ENCODE results near the gene AGBL5.

DNA sequence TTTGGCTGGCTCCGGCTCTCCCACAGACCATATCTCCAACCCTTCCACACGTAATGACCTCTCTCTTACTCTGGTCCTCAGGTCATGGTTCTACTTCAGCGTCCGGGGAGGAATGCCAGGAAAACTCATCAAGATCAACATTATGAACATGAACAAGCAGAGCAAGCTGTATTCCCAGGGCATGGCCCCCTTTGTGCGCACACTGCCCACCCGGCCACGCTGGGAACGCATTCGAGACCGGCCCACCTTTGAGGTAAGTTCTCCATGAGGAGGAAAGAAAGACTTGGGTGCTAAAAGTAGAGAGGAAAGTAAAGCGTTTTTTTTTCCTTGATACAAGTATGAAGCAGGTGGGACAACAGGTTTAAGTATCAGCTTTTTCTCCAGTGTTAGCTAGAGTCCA lies 1.9 kb downstream of the AGBL5 start:
- TF ChIP-seq GABPA (IDR thresholded peaks at IDR 0.05; ENCODE audit: low read depth), result no peak
- TF ChIP-seq, protein P1, sequence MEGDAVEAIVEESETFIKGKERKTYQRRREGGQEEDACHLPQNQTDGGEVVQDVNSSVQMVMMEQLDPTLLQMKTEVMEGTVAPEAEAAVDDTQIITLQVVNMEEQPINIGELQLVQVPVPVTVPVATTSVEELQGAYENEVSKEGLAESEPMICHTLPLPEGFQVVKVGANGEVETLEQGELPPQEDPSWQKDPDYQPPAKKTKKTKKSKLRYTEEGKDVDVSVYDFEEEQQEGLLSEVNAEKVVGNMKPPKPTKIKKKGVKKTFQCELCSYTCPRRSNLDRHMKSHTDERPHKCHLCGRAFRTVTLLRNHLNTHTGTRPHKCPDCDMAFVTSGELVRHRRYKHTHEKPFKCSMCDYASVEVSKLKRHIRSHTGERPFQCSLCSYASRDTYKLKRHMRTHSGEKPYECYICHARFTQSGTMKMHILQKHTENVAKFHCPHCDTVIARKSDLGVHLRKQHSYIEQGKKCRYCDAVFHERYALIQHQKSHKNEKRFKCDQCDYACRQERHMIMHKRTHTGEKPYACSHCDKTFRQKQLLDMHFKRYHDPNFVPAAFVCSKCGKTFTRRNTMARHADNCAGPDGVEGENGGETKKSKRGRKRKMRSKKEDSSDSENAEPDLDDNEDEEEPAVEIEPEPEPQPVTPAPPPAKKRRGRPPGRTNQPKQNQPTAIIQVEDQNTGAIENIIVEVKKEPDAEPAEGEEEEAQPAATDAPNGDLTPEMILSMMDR (IDR thresholded peaks at IDR 0.05; ENCODE audit: insufficient read depth, low read length), result no peak

All from HL-60 (cell line).